GM10266 (cell line): ENCODE measurements around the gene SPEG.

ENCODE experiments used
- DNase-seq: peaks from one replicate; pipeline ENCODE4 v3.0.0; 2012; ENCODE audit errors: extremely low spot score
- TF ChIP-seq, protein P1 (sequence below): IDR thresholded peaks from 2 replicates; pipeline ENCODE4 v1.5.1; 2012; ENCODE audit warnings: mild to moderate bottlenecking, low read depth; ENCODE audit not compliant: control insufficient read depth, insufficient read depth; ENCODE audit errors: missing control alignments

The SPEG gene

GRCh38 chr2:219511547-219512325, 77.1 kb downstream of the SPEG start:
- TF ChIP-seq, protein P1, sequence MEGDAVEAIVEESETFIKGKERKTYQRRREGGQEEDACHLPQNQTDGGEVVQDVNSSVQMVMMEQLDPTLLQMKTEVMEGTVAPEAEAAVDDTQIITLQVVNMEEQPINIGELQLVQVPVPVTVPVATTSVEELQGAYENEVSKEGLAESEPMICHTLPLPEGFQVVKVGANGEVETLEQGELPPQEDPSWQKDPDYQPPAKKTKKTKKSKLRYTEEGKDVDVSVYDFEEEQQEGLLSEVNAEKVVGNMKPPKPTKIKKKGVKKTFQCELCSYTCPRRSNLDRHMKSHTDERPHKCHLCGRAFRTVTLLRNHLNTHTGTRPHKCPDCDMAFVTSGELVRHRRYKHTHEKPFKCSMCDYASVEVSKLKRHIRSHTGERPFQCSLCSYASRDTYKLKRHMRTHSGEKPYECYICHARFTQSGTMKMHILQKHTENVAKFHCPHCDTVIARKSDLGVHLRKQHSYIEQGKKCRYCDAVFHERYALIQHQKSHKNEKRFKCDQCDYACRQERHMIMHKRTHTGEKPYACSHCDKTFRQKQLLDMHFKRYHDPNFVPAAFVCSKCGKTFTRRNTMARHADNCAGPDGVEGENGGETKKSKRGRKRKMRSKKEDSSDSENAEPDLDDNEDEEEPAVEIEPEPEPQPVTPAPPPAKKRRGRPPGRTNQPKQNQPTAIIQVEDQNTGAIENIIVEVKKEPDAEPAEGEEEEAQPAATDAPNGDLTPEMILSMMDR: no peak
- no peak for DNase-seq

GRCh38 chr2:219512524-219513216, 78.0 kb downstream of the SPEG start:
- no peak for DNase-seq

GRCh38 chr2:219513787-219514186, 79.1 kb downstream of the SPEG start:
- no peak for DNase-seq
- TF ChIP-seq, protein P1: no peak

More at GRCh38 chr2:219512524-219513216, 78.0 kb downstream of the SPEG start:
- TF ChIP-seq, protein P1: no peak

GRCh38 chr2:219514196-219514761, 79.6 kb downstream of the SPEG start, which contains the start of gene ASIC4:
ASIC4 (plus strand) TSS chr2:219514482; CDS start chr2:219514725, 243 bp downstream.
- TF ChIP-seq, protein P1: no peak
- DNase-seq: no peak

- TF ChIP-seq, protein P1: no peak
These were observed 80.2 kb downstream of the SPEG start for GRCh38 chr2:219514836-219515235.

DNA sequence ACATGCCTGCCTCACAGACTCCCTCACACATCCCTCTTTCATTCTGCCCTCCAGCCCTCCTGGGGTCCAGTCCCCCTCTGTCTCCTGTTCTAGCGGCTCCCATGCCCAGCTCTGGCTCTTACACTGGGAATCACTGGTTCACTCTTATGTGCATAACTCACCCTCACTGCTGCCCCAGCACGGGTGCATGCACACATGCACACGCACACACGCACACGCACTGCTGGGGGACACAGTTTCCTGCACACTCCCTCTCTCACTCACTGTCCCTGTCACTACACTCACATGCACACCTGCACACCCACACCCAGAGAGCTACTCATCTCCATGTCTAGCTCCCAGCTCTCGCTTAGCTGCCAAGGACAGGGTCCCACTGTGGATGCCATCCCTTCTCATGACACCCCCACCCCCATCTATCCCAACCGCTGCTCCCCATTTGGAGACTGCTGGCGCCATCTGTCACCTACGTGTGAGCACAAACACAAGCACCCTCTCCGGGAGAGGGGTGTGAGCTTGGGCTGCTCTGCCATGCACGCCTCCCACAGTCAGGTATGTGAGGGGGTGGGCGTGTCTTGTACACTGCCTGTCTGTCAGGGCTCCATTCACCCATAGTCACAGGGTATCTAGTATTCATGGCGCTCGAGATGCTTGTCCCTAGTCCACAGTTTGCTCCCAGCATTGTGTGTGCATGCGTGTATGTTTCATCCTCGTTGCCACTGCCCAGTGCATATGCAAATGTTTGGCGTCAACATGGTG, 81.4 kb downstream of the SPEG start:
- DNase-seq: no peak
- TF ChIP-seq, protein P1: no peak

More at GRCh38 chr2:219514836-219515235, 80.2 kb downstream of the SPEG start:
- no peak for DNase-seq
